ENCODE data around the gene RPS2.

DNA sequence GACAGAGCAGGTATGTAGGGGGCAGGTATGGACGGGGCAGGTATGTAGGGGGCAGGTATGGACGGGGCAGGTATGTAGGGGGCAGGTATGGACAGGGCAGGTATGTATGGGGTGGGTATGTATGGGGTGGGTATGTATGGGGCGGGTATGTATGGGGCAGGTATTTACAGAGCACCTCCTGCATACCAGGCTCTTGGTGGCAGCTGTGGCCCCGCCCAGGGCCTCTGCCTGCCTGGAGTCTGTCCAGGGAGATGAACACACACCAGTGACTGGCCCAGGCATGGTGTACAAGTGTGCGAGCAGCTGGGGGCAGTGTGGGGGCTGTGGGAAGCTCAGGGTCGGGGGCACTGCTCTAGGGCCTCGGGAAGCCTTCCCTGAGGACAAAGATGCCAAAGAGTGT is 14.6 kb downstream of the RPS2 start:
- TF ChIP-seq ZNF274 (IDR thresholded peaks at IDR 0.05; ENCODE audit: low read depth, low read length) (no peak), YY1 (IDR thresholded peaks at IDR 0.05; ENCODE audit: insufficient read depth, insufficient read length) (no peak)
